HFF-Myc (cell line): ENCODE measurements around the gene LSS.

Experiments
- DNase-seq: peaks from one replicate; pipeline ENCODE4 v3.0.0-alpha.2; 2011; ENCODE audit warnings: low read depth; ENCODE audit errors: extremely low read depth
- H3K4me3 ChIP-seq: replicated peaks from 2 replicates; pipeline ENCODE4 v1.5.1; 2011; ENCODE audit warnings: low read depth, mild to moderate bottlenecking, control low read depth, low read length
- TF ChIP-seq, protein P1 (sequence below): IDR thresholded peaks from 2 replicates; pipeline ENCODE4 v1.5.1; 2012; ENCODE audit warnings: mild to moderate bottlenecking, low read depth, low read length, control low read depth; ENCODE audit errors: missing control alignments

The LSS gene

GRCh38 chr21:46214478-46215340 is 13.9 kb downstream of the LSS start:
- no peak for DNase-seq
- TF ChIP-seq, protein P1, sequence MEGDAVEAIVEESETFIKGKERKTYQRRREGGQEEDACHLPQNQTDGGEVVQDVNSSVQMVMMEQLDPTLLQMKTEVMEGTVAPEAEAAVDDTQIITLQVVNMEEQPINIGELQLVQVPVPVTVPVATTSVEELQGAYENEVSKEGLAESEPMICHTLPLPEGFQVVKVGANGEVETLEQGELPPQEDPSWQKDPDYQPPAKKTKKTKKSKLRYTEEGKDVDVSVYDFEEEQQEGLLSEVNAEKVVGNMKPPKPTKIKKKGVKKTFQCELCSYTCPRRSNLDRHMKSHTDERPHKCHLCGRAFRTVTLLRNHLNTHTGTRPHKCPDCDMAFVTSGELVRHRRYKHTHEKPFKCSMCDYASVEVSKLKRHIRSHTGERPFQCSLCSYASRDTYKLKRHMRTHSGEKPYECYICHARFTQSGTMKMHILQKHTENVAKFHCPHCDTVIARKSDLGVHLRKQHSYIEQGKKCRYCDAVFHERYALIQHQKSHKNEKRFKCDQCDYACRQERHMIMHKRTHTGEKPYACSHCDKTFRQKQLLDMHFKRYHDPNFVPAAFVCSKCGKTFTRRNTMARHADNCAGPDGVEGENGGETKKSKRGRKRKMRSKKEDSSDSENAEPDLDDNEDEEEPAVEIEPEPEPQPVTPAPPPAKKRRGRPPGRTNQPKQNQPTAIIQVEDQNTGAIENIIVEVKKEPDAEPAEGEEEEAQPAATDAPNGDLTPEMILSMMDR, result no peak
- H3K4me3 ChIP-seq, result no peak overlapping the region

DNA sequence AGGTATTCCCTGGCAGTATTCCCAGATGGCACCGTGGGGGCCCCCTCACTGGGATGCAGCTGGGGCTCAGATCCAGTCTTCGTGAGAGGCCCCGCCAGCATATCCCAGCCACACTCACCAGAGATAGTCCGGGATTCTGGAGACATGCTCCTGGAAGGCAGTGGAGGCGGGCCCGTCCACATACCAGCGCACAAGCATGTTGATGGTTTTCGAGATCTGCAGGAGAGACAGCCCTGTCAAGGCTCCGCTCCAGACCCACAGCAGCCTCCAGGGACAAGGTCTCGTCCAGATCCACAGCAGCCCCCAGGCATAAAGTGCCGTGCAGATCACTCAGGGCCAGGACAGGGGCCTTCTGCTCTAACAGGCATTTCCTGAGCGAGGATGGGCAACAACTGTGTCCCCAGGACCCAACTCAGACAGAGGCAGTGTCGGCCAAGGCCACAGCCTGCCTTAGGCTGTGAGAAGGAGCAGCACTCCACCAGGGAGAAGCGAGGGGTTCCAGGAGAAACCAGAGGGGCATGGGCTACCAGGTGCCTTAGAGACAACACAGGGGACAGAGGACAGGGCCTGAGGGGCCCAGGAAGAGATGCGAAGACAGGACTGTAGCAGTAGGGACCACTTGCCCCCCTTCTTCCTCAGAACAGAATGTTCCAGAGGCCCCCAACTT is 14.8 kb downstream of the LSS start:
- H3K4me3 ChIP-seq, result no peak overlapping the region
- TF ChIP-seq, protein P1, result no peak
- no peak for DNase-seq

DNA sequence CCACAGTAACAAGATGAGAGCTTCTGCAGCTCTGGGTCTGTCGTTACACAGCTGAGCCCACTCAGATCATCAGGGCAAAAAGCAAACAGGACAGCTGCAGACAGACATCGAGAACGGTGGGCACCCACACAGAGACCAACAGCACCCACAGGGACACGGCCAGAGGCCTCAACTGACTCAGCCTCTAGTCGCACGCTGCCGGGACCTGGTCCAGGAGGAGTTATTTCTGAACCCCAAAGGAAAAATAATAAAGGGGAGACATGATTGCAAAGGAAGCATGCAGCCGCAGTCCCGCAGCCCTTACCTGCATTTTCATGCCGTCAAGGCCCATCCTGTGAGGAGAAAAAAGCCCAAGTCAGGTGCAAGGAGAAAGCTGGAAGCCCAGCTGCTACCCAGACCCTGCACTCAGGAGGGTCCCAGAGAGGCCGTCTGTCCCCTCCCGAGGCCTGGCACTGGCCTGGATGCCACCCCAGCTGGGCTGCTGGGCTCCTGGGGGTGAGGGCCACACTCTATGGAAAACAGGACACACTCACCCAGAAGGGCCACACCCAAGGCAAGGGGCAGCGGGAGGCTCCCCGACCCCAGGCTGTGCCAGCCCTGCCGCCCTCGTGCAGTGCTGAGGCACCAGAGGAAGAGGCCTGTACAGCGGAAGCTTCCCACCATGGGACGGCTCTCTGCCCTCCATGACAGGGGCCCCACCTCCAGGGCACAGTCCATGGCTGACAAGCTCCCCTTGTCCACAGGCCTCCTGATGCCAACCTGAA is 15.7 kb downstream of the LSS start:
- H3K4me3 ChIP-seq, result no peak overlapping the region
- DNase-seq, result no peak
- TF ChIP-seq, protein P1, result no peak

DNA sequence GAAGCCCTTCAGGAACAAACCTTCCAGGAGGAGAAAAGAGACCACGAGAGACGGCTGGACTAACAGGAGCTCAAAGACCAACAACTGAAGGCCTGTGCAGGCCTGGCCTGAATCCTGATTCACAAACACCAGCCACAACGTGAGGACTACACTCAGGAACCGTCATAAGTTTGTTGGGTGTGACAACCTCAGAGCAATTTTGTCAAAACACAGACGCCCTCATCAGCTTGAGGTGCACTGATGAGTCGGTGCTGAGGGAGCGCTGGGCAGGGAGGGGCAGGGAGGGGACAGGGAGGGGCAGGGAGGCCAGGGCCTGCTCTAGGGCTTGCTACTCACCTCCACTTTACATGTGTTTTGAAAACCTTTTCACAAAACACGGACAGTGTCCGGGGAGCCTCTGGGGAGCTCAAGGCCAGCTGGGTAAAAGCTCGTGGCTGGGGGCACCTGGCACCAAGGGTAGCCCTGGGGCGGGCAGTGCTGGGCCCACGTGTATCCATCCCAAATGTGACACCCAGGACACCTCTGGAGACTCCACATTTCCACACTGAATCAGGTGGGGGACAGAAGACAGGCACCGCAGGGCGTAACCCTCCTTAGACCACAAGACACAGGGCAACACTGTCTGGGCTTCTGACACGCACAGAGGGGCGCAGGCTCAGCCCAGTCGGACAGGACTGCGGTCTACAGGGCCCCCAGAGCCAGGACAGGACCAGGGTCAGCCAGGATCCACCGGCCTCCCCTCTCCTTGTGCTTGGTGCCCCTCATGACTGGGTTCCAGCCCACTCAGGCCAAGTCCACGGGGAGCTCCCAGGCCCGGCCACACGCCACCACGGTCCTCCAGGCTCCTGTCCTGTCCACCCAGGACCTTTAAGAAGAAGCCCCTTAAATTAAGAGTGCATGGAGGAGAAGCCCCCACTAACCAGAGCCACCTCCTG is 16.5 kb downstream of the LSS start:
- H3K4me3 ChIP-seq, result no peak overlapping the region
- DNase-seq, result no peak
- TF ChIP-seq, protein P1, result no peak

GRCh38 chr21:46211376-46211775 is 17.2 kb downstream of the LSS start:
- DNase-seq, result no peak
- no peak overlapping the region for H3K4me3 ChIP-seq
- TF ChIP-seq, protein P1, result no peak
